Suprapubic skin (tissue), 4 donors: ENCODE results near the gene MAP7.

ENCODE experiments used
- POLR2A ChIP-seq, 2 donors: fragments of 450-650 bp; IDR thresholded peaks; one replicate each; pipeline ENCODE4 v1.6.1; 2017; ENCODE audit warnings: antibody characterized with exemption in 2 of 2, mild to moderate bottlenecking in 2 of 2, moderate library complexity in 2 of 2
- POLR2AphosphoS5 ChIP-seq, 3 donors: sonication (generic); formaldehyde crosslinking; IDR thresholded peaks; one replicate each; pipeline ENCODE4 v1.6.1; 2017; ENCODE audit warnings: antibody characterized with exemption in 3 of 3
- TF ChIP-seq, protein P1 (sequence below), 2 donors: fragments of 200-600 bp in 1 of 2; fragments of 450-650 bp in 1 of 2; sonication (generic) in 1 of 2; IDR thresholded peaks; one replicate each; pipeline ENCODE4 v1.5.1; 2016 to 2019; ENCODE audit warnings: antibody characterized with exemption in 2 of 2, mild to moderate bottlenecking in 1 of 2, moderate library complexity in 1 of 2

GRCh38 chr6:136333824-136334464, 216.3 kb downstream of the MAP7 start:
- TF ChIP-seq, protein P1, sequence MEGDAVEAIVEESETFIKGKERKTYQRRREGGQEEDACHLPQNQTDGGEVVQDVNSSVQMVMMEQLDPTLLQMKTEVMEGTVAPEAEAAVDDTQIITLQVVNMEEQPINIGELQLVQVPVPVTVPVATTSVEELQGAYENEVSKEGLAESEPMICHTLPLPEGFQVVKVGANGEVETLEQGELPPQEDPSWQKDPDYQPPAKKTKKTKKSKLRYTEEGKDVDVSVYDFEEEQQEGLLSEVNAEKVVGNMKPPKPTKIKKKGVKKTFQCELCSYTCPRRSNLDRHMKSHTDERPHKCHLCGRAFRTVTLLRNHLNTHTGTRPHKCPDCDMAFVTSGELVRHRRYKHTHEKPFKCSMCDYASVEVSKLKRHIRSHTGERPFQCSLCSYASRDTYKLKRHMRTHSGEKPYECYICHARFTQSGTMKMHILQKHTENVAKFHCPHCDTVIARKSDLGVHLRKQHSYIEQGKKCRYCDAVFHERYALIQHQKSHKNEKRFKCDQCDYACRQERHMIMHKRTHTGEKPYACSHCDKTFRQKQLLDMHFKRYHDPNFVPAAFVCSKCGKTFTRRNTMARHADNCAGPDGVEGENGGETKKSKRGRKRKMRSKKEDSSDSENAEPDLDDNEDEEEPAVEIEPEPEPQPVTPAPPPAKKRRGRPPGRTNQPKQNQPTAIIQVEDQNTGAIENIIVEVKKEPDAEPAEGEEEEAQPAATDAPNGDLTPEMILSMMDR (IDR thresholded peaks at IDR 0.05), result no peak
- TF ChIP-seq POLR2A (IDR thresholded peaks at IDR 0.05), result no peak
- TF ChIP-seq POLR2AphosphoS5 (IDR thresholded peaks at IDR 0.05), result no peak
